ENCODE results near the gene BPIFB6.

Gene BPIFB6

GRCh38 chr20:33076662-33077372, 45.4 kb downstream of the BPIFB6 start:
- no peak for DNase-seq (ENCODE audit: low read depth)
- H3K4me3 ChIP-seq (ENCODE audit: control insufficient read depth, low read depth, low read length) = no peak overlapping the region
- no peak for TF ChIP-seq CTCF (IDR thresholded peaks at IDR 0.05; ENCODE audit: control insufficient read depth, insufficient read depth, low read depth, low read length, missing control alignments)

GRCh38 chr20:33079259-33079658, 47.8 kb downstream of the BPIFB6 start, which contains the start of gene BPIFB4:
TSS of gene BPIFB4 (plus strand) at chr20:33079643. CDS start at chr20:33081527, 1,884 bp downstream.
- DNase-seq (ENCODE audit: low read depth) = no peak
- no peak within 1 kb of the TSS for H3K4me3 ChIP-seq (ENCODE audit: control insufficient read depth, low read depth, low read length)
- no peak for TF ChIP-seq CTCF (IDR thresholded peaks at IDR 0.05; ENCODE audit: control insufficient read depth, insufficient read depth, low read depth, low read length, missing control alignments)

- TF ChIP-seq CTCF (IDR thresholded peaks at IDR 0.05; ENCODE audit: control insufficient read depth, insufficient read depth, low read depth, low read length, missing control alignments) = no peak
- DNase-seq (ENCODE audit: low read depth) = no peak
- no peak overlapping the region for H3K4me3 ChIP-seq (ENCODE audit: control insufficient read depth, low read depth, low read length)
These were observed 50.1 kb downstream of the BPIFB6 start for GRCh38 chr20:33081411-33082154.

GRCh38 chr20:33082546-33082945, 51.1 kb downstream of the BPIFB6 start:
- DNase-seq (ENCODE audit: low read depth) = no peak
- H3K4me3 ChIP-seq (ENCODE audit: control insufficient read depth, low read depth, low read length) = no peak overlapping the region
- TF ChIP-seq CTCF (IDR thresholded peaks at IDR 0.05; ENCODE audit: control insufficient read depth, insufficient read depth, low read depth, low read length, missing control alignments) = no peak

GRCh38 chr20:33083544-33084340, 52.3 kb downstream of the BPIFB6 start:
- no peak overlapping the region for H3K4me3 ChIP-seq (ENCODE audit: control insufficient read depth, low read depth, low read length)
- DNase-seq (ENCODE audit: low read depth) = no peak
- TF ChIP-seq CTCF (IDR thresholded peaks at IDR 0.05; ENCODE audit: control insufficient read depth, insufficient read depth, low read depth, low read length, missing control alignments) = no peak

GRCh38 chr20:33084722-33085121, 53.3 kb downstream of the BPIFB6 start:
- no peak for TF ChIP-seq CTCF (IDR thresholded peaks at IDR 0.05; ENCODE audit: control insufficient read depth, insufficient read depth, low read depth, low read length, missing control alignments)
- DNase-seq (ENCODE audit: low read depth) = no peak

More at GRCh38 chr20:33084722-33085121, 53.3 kb downstream of the BPIFB6 start:
- H3K4me3 ChIP-seq (ENCODE audit: control insufficient read depth, low read depth, low read length) = no peak overlapping the region

Measured in AG09309 (cell line).